Pancreas (tissue), 10 donors: ENCODE measurements around the gene PDCL2. TPM values are rescaled to one million over a fixed set of nuclear protein-coding genes. Genes with fewer than 3 reads are reported as not detected.
"Not testable (repeated sequence)": the region's sequence is repeated elsewhere in the genome, so short reads cannot be mapped to it uniquely, and the experiment has no call there.

Experiments
- ATAC-seq, 4 donors: fragments of 200-7000 bp; cut with Tn5 transposase; one replicate each; pipeline versions ENCODE4 v1.8.0 to v1.9.1; 2020; ENCODE audit warnings: mild to moderate bottlenecking in 4 of 4, moderate library complexity in 4 of 4
- DNase-seq, 6 donors: peaks; one replicate each; pipeline ENCODE4 v3.0.0-alpha.2; 2020
- FAIRE-seq: peaks from 2 replicates; lab custom pipeline; 2012; peaks lifted over from hg19 to GRCh38; lab: Jason Lieb, UNC
- H3K27ac ChIP-seq, 4 donors: fragments of 200-600 bp; sonication (generic); 1 replicate in 3 of 4; 2 replicates in 1 of 4; pipeline versions ENCODE4 v1.5.0 to v1.8.0; 2020
- H3K27me3 ChIP-seq, 4 donors: fragments of 200-600 bp; one replicate each; pipeline ENCODE4 v1.8.0; 2021
- H3K36me3 ChIP-seq, 3 donors: fragments of 200-600 bp; sonication (generic) in 1 of 3; one replicate each; pipeline versions ENCODE4 v1.5.0 to v1.8.0; 2020 to 2021
- H3K4me1 ChIP-seq, 3 donors: fragments of 200-600 bp; one replicate each; pipeline ENCODE4 v1.8.0; 2021
- H3K4me3 ChIP-seq, 4 donors: fragments of 200-600 bp; sonication (generic) in 2 of 4; one replicate each; pipeline versions ENCODE4 v1.5.0 to v1.8.0; 2020 to 2021
- H3K9me3 ChIP-seq, 4 donors: fragments of 200-600 bp; one replicate each; pipeline ENCODE4 v1.8.0; 2021
- WGBS, 2 donors: extraction: QIAGEN DNeasy Blood & Tissue Kit; methylation state at CpG; one replicate each; pipeline ENCODE4 v1.1.7; 2013; 5-methylcytosine and 5-hydroxymethylcytosine counted together
- intact Hi-C, 3 donors: fragments of 100-400 bp; cut with DNase I; formaldehyde crosslinking; loops; one replicate each; pipeline versions ENCODE4 v1.11.1 to v1.14.2; 2022
- polyA plus RNA-seq, 2 donors: library from polyadenylated mRNA; stranded (reverse); fragments of 200-250 nt; gene quantifications; one replicate each; pipeline ENCODE4 v1.2.3, GENCODE V29; 2013
- total RNA-seq, 6 donors: library from RNA; stranded (reverse); fragmentation: NEBNext Ultra II Directional in 4 of 6; extraction: Animal tissue kit (Norgen Biotek cat#: 25700) in 4 of 6; gene quantifications; one replicate each; pipeline versions ENCODE4 v1.2.1 to v1.2.4, GENCODE V29; 2021 to 2023
- TF ChIP-seq, protein P1 (sequence below), 4 donors: fragments of 200-600 bp; sonication (generic) in 3 of 4; IDR thresholded peaks; one replicate each; pipeline versions ENCODE4 v1.5.0 to v1.8.0; 2021; ENCODE audit warnings: antibody characterized with exemption in 4 of 4
- donor health status: healthy with polysubstance abuse.
- donor health status: DM: no; HTN: no; CAD: no; lungs with moderate emphysema.
- donor health status: DM: no; HTN: no; CAD: no.
- donor health status: control.
- donor health status: control.
- donor health status: Bipolar disorder and iron deficiency.
- donor health status: DM: yes; HTN: yes; CAD: no.
- donor health status: DM: no; HTN: no; CAD: no.
- donor health status: DM: no; HTN: no; CAD: no.
- donor health status: DM: yes; HTN: yes; CAD: no.

Gene PDCL2
- total and polyA plus RNA-seq, 8 donors: not detected

DNA sequence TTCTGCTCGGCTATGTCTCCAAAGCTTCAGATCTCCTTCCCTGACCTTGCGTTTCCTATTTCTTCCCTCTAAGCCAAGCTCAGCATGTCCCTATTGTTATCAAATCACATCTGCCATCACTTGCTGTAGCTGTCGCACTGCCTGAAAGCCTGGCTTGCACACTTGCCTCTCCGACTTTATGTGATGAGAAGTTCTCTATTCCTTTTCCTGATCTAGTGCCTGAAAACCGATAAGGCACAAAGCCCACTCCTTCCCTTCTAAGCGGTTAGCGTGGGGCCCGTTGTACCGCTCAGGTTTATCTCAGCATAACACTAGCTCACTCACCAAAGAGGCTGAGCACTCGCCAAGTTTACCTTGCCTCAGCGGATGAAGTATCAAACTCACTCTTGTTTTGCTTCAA, 43.2 kb upstream of the PDCL2 start:
- DNase-seq: no peak

DNA sequence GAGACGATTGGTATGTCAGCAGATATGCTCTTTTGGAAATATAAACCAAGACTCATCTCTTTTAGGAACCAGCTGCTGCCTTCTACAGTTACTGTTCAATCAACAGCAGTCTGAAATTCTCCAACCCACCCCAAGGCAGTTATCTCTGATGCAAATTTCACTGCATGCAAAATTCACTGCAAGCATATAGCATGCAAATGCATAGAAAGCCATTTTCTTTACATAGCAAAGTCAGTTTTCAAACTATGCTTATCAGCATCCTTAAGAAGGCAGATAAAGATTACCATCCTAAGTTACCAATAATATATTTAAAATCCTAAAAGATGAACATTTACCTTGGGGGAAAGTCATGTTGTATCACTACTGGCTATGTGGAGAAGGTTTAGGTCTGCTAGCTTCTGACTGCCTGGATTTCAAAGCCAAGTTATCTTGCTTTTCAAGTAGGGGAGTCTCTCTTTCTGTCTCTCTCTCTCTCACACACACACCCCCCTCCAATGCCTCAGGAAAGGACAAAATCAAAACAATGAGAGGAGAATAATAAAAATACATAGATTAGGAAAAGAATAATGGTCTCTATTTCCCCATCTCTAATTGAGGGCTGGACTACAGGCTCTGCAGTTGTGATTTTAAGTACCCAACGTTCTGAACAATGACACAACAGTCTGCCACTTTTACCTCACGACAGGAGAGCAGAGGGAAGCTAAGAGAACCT, 42.5 kb upstream of the PDCL2 start:
- TF ChIP-seq, protein P1, sequence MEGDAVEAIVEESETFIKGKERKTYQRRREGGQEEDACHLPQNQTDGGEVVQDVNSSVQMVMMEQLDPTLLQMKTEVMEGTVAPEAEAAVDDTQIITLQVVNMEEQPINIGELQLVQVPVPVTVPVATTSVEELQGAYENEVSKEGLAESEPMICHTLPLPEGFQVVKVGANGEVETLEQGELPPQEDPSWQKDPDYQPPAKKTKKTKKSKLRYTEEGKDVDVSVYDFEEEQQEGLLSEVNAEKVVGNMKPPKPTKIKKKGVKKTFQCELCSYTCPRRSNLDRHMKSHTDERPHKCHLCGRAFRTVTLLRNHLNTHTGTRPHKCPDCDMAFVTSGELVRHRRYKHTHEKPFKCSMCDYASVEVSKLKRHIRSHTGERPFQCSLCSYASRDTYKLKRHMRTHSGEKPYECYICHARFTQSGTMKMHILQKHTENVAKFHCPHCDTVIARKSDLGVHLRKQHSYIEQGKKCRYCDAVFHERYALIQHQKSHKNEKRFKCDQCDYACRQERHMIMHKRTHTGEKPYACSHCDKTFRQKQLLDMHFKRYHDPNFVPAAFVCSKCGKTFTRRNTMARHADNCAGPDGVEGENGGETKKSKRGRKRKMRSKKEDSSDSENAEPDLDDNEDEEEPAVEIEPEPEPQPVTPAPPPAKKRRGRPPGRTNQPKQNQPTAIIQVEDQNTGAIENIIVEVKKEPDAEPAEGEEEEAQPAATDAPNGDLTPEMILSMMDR (IDR thresholded peaks at IDR 0.05): no peak
- no peak for DNase-seq
- WGBS, 2 donors: 19 to 22% methylated on average over 3 of the region's 3 CpGs
- intact Hi-C loops: no loop called here
- Histone ChIP-seq H3K27ac (no peak overlapping the region), H3K4me3 (no peak overlapping the region), H3K4me1 (no peaks in the 10 kb centered on the region), H3K9me3 (no peaks in the 10 kb centered on the region), H3K36me3 (no peaks in the 10 kb centered on the region), H3K27me3 (peaks cover 0 to 17% (median 7%) of the 10 kb centered on the region in 4 donors)
- ATAC-seq: no peak
- no peak for FAIRE-seq

More for the DNA sequence above, 43.2 kb upstream of the PDCL2 start:
- Histone ChIP-seq H3K27ac (no peak overlapping the region), H3K36me3 (no peaks in the 10 kb centered on the region), H3K4me3 (peak overlapping the region in 1 of 4 donors; percentile 47), H3K4me1 (no peaks in the 10 kb centered on the region), H3K9me3 (no peaks in the 10 kb centered on the region), H3K27me3 (peaks cover 0 to 17% (median 7%) of the 10 kb centered on the region in 4 donors)
- intact Hi-C loops: no loop called here
- TF ChIP-seq, protein P1 (IDR thresholded peaks at IDR 0.05): no peak
- 3% methylated on average over 11 of the region's 11 CpGs for WGBS, 2 donors
- ATAC-seq: no peak
- no peak for FAIRE-seq

DNA sequence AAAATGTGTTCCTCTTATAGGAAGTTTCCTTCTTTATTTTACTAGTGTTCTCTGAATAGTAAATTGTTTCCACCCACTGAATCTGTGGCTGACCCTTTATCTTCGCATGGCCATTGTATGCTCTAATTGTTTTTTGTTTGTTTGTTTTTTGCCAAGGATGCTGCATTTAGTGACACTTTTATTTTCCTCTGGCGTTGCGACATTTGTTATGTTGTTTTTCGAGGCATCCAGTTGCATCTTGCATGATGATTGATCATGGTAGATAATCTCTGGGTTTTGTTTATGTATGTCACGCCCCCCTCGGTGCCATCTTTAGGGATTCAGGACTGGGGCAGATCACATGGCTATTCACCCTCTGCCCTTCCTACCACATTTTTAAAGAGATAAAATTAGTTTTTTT, 41.9 kb upstream of the PDCL2 start:
- WGBS, 2 donors: 43 to 46% methylated on average over 6 of the region's 6 CpGs
- peaks cover 0 to 17% (median 7%) of the 10 kb centered on the region in 4 donors for H3K27me3 ChIP-seq
- H3K36me3 ChIP-seq: no peaks in the 10 kb centered on the region
- no peak overlapping the region for H3K27ac ChIP-seq
- no peak overlapping the region for H3K4me3 ChIP-seq
- DNase-seq (no peak), FAIRE-seq (no peak), ATAC-seq (no peak)
- H3K4me1 ChIP-seq: no peaks in the 10 kb centered on the region
- no peaks in the 10 kb centered on the region for H3K9me3 ChIP-seq
- intact Hi-C loops: no loop called here
- TF ChIP-seq, protein P1 (IDR thresholded peaks at IDR 0.05): no peak

DNA sequence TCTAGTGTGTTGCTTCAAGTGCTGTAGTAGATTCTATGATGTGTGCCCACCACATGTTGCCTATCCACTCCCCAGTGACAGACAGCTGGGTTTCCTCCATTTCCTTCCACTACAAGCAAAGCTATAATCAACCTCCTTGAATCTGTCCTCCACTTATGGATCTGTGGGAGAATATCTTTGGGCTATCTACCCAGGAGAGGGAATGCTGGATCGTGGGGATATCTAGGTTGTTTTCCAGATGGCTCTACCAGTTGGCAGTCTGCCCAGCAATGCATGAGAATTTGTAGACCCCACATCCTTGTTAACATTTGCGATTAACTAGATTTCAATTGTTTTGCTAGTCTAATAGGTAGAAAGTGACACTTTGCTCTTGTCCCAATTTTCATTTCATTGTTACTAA, 33.8 kb upstream of the PDCL2 start:
- Histone ChIP-seq H3K27me3 (peaks cover 0 to 4% (median 0%) of the 10 kb centered on the region in 4 donors), H3K4me1 (no peaks in the 10 kb centered on the region), H3K36me3 (no peaks in the 10 kb centered on the region), H3K27ac (no peak overlapping the region), H3K9me3 (no peaks in the 10 kb centered on the region), H3K4me3 (no peak overlapping the region)
- TF ChIP-seq, protein P1 (IDR thresholded peaks at IDR 0.05): no peak
- FAIRE-seq (no peak), ATAC-seq (no peak), DNase-seq (no peak)
- WGBS, 2 donors: 29 to 31% methylated on average over 2 of the region's 2 CpGs
- intact Hi-C loops: no loop called here

DNA sequence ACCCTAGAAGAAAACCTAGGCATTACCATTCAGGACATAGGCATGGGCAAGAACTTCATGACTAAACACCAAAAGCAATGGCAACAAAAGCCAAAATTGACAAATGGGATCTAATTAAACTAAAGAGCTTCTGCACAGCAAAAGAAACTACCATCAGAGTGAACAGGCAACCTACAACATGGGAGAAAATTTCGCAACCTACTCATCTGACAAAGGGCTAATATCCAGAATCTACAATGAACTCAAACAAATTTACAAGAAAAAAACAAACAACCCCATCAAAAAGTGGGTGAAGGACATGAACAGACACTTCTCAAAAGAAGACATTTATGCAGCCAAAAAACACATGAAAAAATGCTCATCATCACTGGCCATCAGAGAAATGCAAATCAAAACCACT, 32.0 kb upstream of the PDCL2 start:
- ATAC-seq, DNase-seq, H3K27me3 ChIP-seq, H3K4me3 ChIP-seq, H3K9me3 ChIP-seq, H3K27ac ChIP-seq, FAIRE-seq, intact Hi-C loops, H3K4me1 ChIP-seq, H3K36me3 ChIP-seq: not testable (repeated sequence)
- 40 to 56% methylated on average over 1 of the region's 1 CpG for WGBS, 2 donors
